HG02885 (cell line): ENCODE results near the gene VRK2.
"Not testable (repeated sequence)": the region's sequence is repeated elsewhere in the genome, so short reads cannot be mapped to it uniquely, and the experiment has no call there.

Experiments
- ATAC-seq: cut with Tn5 transposase; IDR thresholded peaks from one replicate; pipeline ENCODE4 v1.9.1; 2021; ENCODE audit warnings: mild to moderate bottlenecking; ENCODE audit not compliant: unreplicated experiment, poor library complexity

Gene VRK2

GRCh38 chr2:58106896-58107295, 60.3 kb downstream of the VRK2 start:
- ATAC-seq, result no peak

- ATAC-seq, result no peak
Observed at GRCh38 chr2:58107803-58108710, 61.5 kb downstream of the VRK2 start.

GRCh38 chr2:58109481-58109880, 62.9 kb downstream of the VRK2 start:
- ATAC-seq, result no peak

GRCh38 chr2:58110765-58111164, 64.2 kb downstream of the VRK2 start:
- ATAC-seq, result no peak

- ATAC-seq, result not testable (repeated sequence)
Observed at GRCh38 chr2:58113563-58113962, 67.0 kb downstream of the VRK2 start.

GRCh38 chr2:58120626-58121229, 74.1 kb downstream of the VRK2 start:
- ATAC-seq, result no peak

GRCh38 chr2:58122040-58122439, 75.4 kb downstream of the VRK2 start:
- no peak for ATAC-seq

DNA sequence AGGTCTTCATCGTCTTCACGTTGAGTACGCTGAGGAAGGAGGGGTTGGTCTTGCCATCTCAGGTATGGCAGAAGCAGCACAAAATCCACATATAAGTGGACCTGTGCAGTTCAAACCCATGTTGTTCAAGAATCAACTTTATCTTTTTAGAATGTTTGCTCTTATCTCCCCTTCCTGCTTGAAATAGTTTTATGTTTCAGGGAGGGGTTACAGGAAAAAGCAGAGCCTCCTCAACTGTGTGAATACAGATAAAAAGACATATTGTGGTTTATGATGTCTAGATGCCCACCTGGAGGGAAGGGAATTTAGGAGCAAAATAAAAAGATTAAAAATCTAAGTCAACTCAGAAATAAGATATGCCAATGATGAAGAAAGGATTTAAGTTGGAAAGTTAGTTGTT, 75.9 kb downstream of the VRK2 start:
- no peak for ATAC-seq

DNA sequence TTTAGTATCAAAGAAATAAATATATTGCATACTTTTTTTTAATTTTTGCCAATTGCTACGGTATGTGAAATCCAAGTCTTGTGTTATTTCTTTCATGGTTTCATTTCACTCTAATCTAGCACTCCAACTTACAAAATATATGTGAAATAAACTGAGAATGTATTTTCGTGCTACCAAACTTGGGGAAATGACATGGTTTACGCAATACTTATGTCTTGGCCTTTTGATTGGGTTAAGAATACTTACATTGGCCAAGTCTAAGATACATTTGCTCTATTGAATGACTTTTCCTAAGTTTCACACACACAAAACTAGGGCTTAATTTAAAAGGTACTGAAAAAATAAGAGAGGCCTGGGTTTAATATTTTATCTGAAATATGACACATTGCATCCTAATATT, 80.5 kb downstream of the VRK2 start:
- no peak for ATAC-seq

- ATAC-seq, result no peak
Observed at GRCh38 chr2:58130238-58130637, 83.6 kb downstream of the VRK2 start.

DNA sequence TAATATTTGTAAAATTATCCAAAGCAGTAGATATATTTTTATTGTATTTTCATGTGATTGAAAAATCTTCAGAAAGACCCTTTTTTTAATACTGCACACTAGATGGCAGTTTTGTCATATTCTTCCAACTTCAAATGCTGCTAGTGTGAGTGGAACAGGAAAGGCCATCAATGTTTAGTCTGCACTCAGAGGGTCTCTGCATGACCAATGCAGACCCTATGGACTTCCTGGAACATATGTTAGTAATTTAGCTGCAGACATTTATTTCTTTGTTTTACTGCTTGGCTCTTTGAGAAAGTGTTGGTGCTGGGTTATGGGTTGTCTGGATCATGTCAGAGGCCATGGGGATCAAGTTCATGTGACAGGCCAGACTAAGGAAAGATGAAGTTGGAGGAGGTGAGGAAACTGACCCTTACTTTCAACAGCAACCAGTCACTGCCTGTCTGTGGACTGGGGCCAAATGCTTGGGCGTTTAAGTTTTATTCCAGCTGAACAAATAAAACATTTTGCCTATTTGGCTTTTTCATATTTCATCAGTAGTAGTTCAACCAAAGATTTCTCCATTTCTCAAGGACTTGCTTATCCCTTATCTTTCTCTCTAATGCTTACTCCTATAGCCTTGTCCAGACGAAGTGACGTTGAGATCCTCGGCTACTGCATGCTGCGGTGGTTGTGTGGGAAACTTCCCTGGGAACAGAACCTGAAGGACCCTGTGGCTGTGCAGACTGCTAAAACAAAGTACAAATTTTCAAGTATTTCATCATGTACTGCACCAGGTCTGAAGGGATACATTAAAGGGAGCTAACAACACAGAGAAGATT, 84.8 kb downstream of the VRK2 start:
- ATAC-seq, result no peak

GRCh38 chr2:58133395-58133794, 86.8 kb downstream of the VRK2 start:
- ATAC-seq, result no peak

DNA sequence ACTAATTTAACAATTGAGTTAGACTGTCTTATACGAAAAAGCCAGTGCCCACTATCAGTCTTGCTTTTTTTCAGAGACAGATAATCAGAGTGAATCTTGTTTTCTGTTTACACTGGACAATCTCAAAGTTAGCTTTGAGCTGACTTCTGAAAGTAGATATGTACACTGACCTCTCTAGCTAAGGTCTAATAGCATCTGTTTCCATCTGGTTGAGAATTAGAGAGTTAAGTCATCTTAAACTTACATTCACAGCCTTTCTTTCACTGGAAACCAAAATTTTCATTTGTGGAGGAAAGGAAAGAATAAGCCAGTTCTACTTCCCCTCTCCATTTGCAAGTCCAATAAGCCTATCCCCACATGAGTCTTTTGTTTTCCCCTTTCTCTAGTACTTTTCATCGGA, 89.3 kb downstream of the VRK2 start:
- no peak for ATAC-seq

- peak; percentile 49 for ATAC-seq
Observed at GRCh38 chr2:58137221-58137620, 90.6 kb downstream of the VRK2 start.

GRCh38 chr2:58137856-58138255, 91.2 kb downstream of the VRK2 start:
- no peak for ATAC-seq

DNA sequence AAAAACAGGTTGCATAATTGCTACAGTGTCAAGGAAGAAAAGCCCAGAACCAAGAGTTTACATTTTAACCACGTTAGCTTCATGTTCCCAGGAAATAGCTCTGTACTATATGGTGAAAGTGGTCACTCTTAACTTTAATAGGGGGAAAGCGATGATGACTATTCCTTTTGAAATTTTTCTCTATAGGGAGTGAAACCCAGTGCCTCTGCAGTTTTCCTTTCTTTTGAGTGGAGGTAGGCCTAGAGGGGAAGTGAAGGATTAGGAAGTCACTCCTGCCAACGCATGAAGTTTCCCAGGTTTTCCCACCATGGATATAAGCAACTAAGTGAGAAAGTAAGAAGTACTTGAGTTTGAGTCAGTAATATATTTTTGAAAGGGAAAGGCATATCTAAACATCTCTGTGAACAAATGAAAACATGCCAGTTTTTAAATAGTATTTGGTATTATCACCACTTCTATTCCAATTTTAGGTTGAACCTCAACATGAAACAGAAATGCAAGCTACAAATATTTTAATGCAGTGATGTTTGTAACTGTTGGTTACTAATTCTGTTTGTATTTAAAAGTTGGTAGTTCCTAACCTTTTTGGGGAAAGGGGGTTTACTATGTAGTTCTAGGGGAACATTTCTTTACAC, 91.9 kb downstream of the VRK2 start:
- ATAC-seq, result no peak

DNA sequence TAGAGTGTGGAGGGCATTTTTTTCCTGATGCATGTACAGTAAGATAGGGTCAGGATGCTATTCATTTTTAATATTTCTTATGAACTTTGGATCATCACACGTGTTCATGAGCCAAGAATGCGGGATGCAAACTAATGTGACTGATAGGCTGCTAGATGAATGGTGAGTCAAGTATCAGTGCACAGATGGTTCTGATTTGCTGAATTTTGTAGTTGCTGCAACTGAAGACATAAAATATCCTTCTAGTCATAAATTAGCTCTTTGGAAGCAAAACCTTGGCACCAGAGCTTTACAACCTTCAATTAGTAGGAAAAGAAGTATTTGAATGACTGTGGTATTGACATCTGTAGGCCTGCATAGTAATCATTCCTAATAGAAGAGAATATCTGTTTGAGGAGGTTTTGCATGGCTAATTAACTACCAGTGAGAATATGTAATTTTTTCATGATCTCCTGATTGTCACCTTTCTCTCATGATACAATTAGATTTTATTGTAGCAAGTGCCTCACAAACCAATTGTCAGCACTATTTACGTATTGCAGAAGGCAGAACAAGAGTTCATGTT, 94.0 kb downstream of the VRK2 start:
- ATAC-seq, result no peak

DNA sequence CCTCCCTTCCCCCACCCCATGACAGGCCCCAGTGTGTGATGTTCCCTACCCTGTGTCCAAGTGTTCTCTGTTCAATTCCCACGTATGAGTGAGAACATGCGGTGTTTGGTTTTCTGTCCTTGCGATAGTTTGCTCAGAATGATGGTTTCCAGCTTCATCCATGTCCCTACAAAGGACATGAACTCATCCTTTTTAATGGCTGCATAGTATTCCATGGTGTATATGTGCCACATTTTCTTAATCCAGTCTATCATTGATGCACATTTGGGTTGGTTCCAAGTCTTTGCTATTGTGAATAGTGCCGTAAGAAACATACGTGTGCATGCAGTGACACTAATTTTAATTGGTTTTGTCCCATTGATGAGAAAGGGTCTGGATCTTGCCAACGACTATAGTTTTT, 99.2 kb downstream of the VRK2 start:
- ATAC-seq, result not testable (repeated sequence)

DNA sequence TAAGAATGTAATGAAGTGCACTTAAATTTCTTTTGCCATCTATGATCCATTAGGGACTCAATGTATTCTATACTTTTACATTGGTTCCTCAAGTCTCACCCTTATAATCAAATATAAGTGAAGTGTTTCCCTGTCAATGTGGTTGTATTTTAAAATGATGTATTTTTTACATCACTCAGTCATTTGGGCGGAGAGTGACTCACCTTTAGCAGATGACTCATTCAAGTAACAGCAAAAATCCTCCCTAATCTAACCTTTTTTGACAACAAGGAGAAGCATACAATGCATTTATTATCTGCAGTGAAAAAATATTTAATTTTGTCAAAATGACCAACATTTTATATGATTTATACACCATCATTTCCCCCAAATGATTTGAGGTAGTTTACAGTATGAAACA, 100.1 kb downstream of the VRK2 start:
- ATAC-seq, result no peak

DNA sequence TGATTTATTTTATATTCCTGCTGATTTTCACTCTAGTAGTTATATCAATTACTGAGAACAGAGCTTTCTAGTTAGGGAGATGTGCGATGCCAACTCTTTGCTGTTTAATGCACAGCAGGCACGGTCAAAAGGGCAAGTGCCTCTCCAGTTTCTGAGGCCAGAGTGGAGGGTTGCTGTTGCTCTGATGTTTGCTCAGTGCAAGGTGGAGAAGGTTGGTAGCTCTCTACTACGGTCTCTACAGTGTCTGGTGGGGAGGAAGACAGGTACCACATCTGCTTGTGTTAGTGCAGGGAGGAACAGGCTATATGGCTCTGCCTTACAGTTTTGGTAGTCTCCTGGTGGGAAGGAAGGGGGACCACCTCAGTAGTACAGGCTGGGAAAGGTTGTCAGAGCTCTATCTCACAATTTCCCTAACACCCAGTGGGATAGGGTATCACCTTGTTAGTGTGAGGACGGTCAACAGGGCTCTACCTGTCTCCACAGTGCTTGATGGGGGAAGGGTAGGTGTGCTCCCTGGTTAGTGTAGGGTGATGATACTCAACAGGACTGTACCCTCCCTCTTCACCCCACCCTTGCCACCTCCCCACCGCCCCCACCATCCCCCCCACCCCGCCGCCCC, 108.7 kb downstream of the VRK2 start:
- ATAC-seq, result no peak
